GM12891 (cell line): ENCODE measurements around the gene ARIH2.
"Not testable (repeated sequence)": the region's sequence is repeated elsewhere in the genome, so short reads cannot be mapped to it uniquely, and the experiment has no call there.

ENCODE experiments used
- DNase-seq: peaks from one replicate; pipeline ENCODE4 v3.0.0; 2011; ENCODE audit warnings: low spot score; ENCODE audit not compliant: insufficient read length
- FAIRE-seq: peaks from 2 replicates; lab custom pipeline; 2011; peaks lifted over from hg19 to GRCh38; lab: Jason Lieb, UNC
- PAX5 ChIP-seq: IDR thresholded peaks from 2 replicates; pipeline ENCODE4 v1.6.1; 2011; ENCODE audit warnings: low read length, moderate library complexity, mild to moderate bottlenecking; ENCODE audit not compliant: insufficient read depth, severe bottlenecking
- POLR2A ChIP-seq: IDR thresholded peaks from 2 replicates; pipeline ENCODE4 v1.6.1; 2011; ENCODE audit warnings: low read depth, low read length, control low read depth
- POLR2AphosphoS5 ChIP-seq: IDR thresholded peaks from 2 replicates; pipeline ENCODE4 v1.6.1; 2011; ENCODE audit warnings: low read depth, low read length, control low read depth
- POU2F2 ChIP-seq: IDR thresholded peaks from 2 replicates; pipeline ENCODE4 v1.6.1; 2011; ENCODE audit warnings: low read depth, mild to moderate bottlenecking, control low read depth, low read length, moderate library complexity
- SPI1 ChIP-seq: IDR thresholded peaks from 2 replicates; pipeline ENCODE4 v1.6.1; 2011; ENCODE audit warnings: low read depth, low read length, control low read depth
- TAF1 ChIP-seq: IDR thresholded peaks from 2 replicates; pipeline ENCODE4 v1.6.1; 2011; ENCODE audit warnings: low read depth, low read length, control low read depth

Gene ARIH2

GRCh38 chr3:48896936-48897335 is 21.7 kb upstream of the ARIH2 start:
- no peak for TF ChIP-seq SPI1
- TF ChIP-seq POLR2AphosphoS5: no peak
- no peak for TF ChIP-seq TAF1
- FAIRE-seq (peak; percentile 47), DNase-seq (no peak)

GRCh38 chr3:48897460-48898376 is 20.9 kb upstream of the ARIH2 start:
- FAIRE-seq: peak; percentile 75
- DNase-seq: no peak
- no peak for TF ChIP-seq PAX5
- no peak for TF ChIP-seq POLR2AphosphoS5
- no peak for TF ChIP-seq TAF1
- TF ChIP-seq SPI1: no peak
- TF ChIP-seq POLR2A: no peak
- TF ChIP-seq POU2F2: no peak

GRCh38 chr3:48898383-48899234 is 20.0 kb upstream of the ARIH2 start, which contains the start of gene SLC25A20:
Gene SLC25A20, minus strand, starts transcription at chr3:48898882. Its CDS starts 88 bp downstream, at chr3:48898794.
- 0 out of 2 replicates have a peak, but pooled peaks have one; percentile 24 for TF ChIP-seq POLR2A
- no peak for TF ChIP-seq POLR2AphosphoS5
- TF ChIP-seq PAX5: peak; percentile 19
- no peak for TF ChIP-seq TAF1
- TF ChIP-seq SPI1: 0 out of 2 replicates have a peak, but pooled peaks have one; percentile 36
- TF ChIP-seq POU2F2: no peak
- peak; percentile 99 for FAIRE-seq
- peak; percentile 87 for DNase-seq

GRCh38 chr3:48899273-48899672 is 19.4 kb upstream of the ARIH2 start:
- peak; percentile 68 for FAIRE-seq
- TF ChIP-seq PAX5 (no peak), POLR2A (no peak), SPI1 (no peak), POU2F2 (no peak)
- no peak for DNase-seq

- DNase-seq, FAIRE-seq: not testable (repeated sequence)
Measured at GRCh38 chr3:48907026-48907425, 11.6 kb upstream of the ARIH2 start.

GRCh38 chr3:48915296-48915695 is 3.3 kb upstream of the ARIH2 start:
- no peak for DNase-seq
- TF ChIP-seq POLR2AphosphoS5 (no peak), POLR2A (no peak), SPI1 (no peak), POU2F2 (no peak), PAX5 (no peak)
- no peak for FAIRE-seq

- TF ChIP-seq PAX5 (no peak), POU2F2 (0 out of 2 replicates have a peak, but pooled peaks have one; percentile 18), POLR2AphosphoS5 (0 out of 2 replicates have a peak, but pooled peaks have one; percentile 47), POLR2A (0 out of 2 replicates have a peak, but pooled peaks have one; percentile 56), TAF1 (peak; percentile 39; the same call in 1 of the 2 replicates), SPI1 (no peak)
- peak; percentile 39 for DNase-seq
- FAIRE-seq: peak; percentile 80
Measured at GRCh38 chr3:48919215-48920138, 835 bp downstream of the ARIH2 start.

- DNase-seq (no peak), FAIRE-seq (no peak)
- TF ChIP-seq PAX5 (no peak), POU2F2 (no peak), POLR2AphosphoS5 (no peak)
Measured at GRCh38 chr3:48926425-48927392, 8.1 kb downstream of the ARIH2 start.
